SU-DHL-6 (cell line): ENCODE results near the gene PTPN20.
"Not testable (repeated sequence)": the region's sequence is repeated elsewhere in the genome, so short reads cannot be mapped to it uniquely, and the experiment has no call there.

Source experiments
- H2AFZ ChIP-seq: fragments of 200-600 bp; sonication (generic); 2 replicates; pipeline ENCODE4 v1.6.1; 2014; ENCODE audit warnings: low read depth, mild to moderate bottlenecking, moderate library complexity, mixed read lengths, antibody characterized with exemption, low read length; ENCODE audit not compliant: severe bottlenecking
- H3F3A ChIP-seq: fragments of 200-600 bp; shearing (Covaris generic); 2 replicates; pipeline ENCODE4 v1.6.0; 2016; ENCODE audit warnings: antibody characterized with exemption, mild to moderate bottlenecking; ENCODE audit not compliant: insufficient read depth
- H3K27ac ChIP-seq: fragments of 200-600 bp; sonication (generic); 2 replicates; pipeline ENCODE4 v1.5.1; 2016; ENCODE audit warnings: low read depth, mild to moderate bottlenecking, low read length, moderate library complexity, mixed read lengths
- H3K27me3 ChIP-seq: fragments of 200-600 bp; sonication (generic), shearing (Covaris generic); 2 replicates; pipeline ENCODE4 v1.6.0; 2014; ENCODE audit warnings: mild to moderate bottlenecking, low read length
- H3K36me3 ChIP-seq: fragments of 200-600 bp; sonication (generic); 2 replicates; pipeline ENCODE4 v1.6.1; 2014; ENCODE audit warnings: mild to moderate bottlenecking, low read length, mixed read lengths
- H3K4me2 ChIP-seq: fragments of 300-600, 200-600 bp; shearing (Covaris generic), sonication (generic); 2 replicates; pipeline ENCODE4 v1.6.0; 2014; ENCODE audit warnings: low read length, low read depth, mild to moderate bottlenecking; ENCODE audit not compliant: poor library complexity, severe bottlenecking
- H3K4me3 ChIP-seq: fragments of 200-600 bp; sonication (generic); 2 replicates; pipeline ENCODE4 v1.5.1; 2014; ENCODE audit warnings: antibody characterized with exemption, low read length, mild to moderate bottlenecking, mixed read lengths; ENCODE audit not compliant: insufficient read depth, poor library complexity, severe bottlenecking
- H3K79me2 ChIP-seq: fragments of 200-600 bp; sonication (generic); 2 replicates; pipeline ENCODE4 v1.6.1; 2014; ENCODE audit warnings: mild to moderate bottlenecking, low read length, moderate library complexity; ENCODE audit not compliant: insufficient read depth
- H3K9ac ChIP-seq: fragments of 200-600 bp; sonication (generic); 2 replicates; pipeline ENCODE4 v1.7.0; 2014; ENCODE audit warnings: mild to moderate bottlenecking, low read length
- H3K9me2 ChIP-seq: fragments of 200-600 bp; sonication (generic); replicated peaks from 2 replicates; pipeline ENCODE4 v1.6.1; 2014; ENCODE audit warnings: low read length; ENCODE audit not compliant: insufficient read depth
- H3K9me3 ChIP-seq: fragments of 200-600 bp; sonication (generic); 2 replicates; pipeline ENCODE4 v1.6.1; 2014; ENCODE audit warnings: low read length, mixed read lengths; ENCODE audit not compliant: insufficient read depth
- H4K20me1 ChIP-seq: fragments of 200-600 bp; sonication (generic); 2 replicates; pipeline ENCODE4 v1.6.1; 2014; ENCODE audit warnings: low read depth, mild to moderate bottlenecking, antibody characterized with exemption, low read length, moderate library complexity, mixed read lengths
- EZH2phosphoT487 ChIP-seq: fragments of 200-600 bp; sonication (generic), shearing (Covaris generic); conservative IDR thresholded peaks from 2 replicates; pipeline ENCODE4 v1.6.1; 2018; ENCODE audit warnings: mild to moderate bottlenecking, antibody characterized with exemption, low read length, moderate library complexity, mixed read lengths
- TF ChIP-seq, protein P1 (sequence below): fragments of 200-600 bp; sonication (generic); IDR thresholded peaks from one replicate; pipeline ENCODE4 v1.5.1; 2017; ENCODE audit warnings: antibody characterized with exemption, mild to moderate bottlenecking, low read length, moderate library complexity; ENCODE audit not compliant: insufficient read depth, poor library complexity, severe bottlenecking

Gene PTPN20

DNA sequence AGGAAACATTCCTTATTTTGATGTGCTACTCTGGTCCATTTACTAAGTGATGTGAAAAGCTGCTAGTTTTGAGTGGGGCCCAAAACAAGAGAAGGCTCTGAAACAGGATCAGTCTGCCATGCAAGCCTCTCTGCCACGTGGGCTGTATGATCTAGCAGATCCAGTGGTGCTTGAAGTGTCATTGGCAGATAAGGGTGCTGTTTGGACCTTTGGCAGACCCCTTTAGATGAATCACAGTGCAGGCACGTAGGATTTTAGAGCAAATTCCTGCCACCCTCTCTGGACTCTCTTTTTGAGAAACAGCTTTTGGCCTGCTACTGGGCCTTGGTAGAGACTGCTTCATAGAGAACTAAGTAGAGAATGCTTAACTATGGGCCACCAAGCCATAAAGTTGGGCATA is 69.0 kb downstream of the PTPN20 start:
- not testable (repeated sequence) for H3K4me2 ChIP-seq, H3K79me2 ChIP-seq, H3K36me3 ChIP-seq, H3K27me3 ChIP-seq, H3K27ac ChIP-seq, H3F3A ChIP-seq, H4K20me1 ChIP-seq, H3K9me2 ChIP-seq, H2AFZ ChIP-seq, H3K9me3 ChIP-seq, H3K9ac ChIP-seq, H3K4me3 ChIP-seq

DNA sequence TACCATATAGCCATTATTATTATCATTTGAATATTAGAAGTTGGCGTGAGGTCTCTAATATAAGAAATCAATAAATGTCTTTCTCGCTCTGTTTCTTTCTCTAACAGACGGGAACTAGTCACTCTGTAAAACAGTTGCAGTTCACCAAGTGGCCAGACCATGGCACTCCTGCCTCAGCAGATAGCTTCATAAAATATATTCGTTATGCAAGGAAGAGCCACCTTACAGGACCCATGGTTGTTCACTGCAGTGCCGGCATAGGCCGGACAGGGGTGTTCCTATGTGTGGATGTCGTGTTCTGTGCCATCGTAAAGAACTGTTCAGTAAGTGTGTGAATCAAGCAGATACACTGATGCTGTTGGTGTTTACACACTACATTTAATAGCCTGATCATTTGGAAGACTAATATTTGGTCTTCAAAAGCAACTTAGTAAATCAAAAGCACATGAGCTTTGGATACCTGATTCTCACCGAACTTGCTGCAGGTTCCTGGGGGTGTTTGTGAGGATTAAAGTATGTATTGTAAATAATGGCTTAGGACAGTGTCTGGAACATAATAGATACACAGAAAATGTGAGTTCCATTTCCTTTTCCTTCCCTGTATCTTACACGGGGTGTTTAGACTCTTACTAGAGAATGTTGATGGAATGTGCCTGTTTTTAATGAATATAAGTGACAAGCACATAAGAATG is 76.2 kb downstream of the PTPN20 start:
- H2AFZ ChIP-seq, H3K36me3 ChIP-seq, H3K9me2 ChIP-seq, H3K4me3 ChIP-seq, H3K9ac ChIP-seq, H3F3A ChIP-seq, H3K9me3 ChIP-seq, H3K27me3 ChIP-seq, H3K27ac ChIP-seq, H3K4me2 ChIP-seq, H3K79me2 ChIP-seq, H4K20me1 ChIP-seq: not testable (repeated sequence)

DNA sequence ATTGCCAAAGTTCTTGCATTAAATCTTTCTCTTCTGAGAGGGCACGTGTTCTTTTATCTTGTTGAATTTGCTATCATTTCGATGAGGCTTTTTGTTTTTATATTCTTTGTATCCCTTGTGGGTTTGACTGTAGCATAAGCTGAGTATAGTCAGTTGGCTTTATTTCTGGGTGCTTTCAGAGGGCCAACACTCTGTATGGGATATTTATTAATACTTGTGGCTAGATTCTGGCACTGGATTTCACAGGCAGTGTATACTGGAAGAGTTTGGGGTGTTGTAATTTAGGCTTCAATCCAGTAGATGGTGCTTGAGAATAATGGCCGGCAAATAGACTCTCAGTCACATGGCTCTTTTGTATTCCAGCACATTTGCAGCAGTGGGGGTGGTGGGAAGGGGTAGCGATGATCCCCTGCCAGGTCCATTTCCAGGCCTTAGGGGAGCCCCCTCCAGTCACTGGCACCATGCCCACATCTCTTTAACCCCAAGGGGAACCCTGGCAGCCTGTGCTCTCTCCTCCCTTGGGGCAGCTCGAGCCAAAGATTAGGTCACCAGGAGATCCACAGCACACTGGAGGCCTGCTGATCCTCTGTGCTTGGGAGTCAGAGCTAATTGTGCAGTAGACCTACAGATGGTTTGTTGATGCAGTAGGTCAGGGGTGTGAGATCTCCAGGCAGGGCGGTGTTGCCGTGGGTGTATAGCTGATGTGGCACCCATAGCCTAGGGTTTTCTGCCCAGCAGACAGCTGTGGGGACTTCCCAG is 81.8 kb downstream of the PTPN20 start:
- no peaks in the 10 kb centered on the region for H3K9me2 ChIP-seq
- TF ChIP-seq, protein P1, sequence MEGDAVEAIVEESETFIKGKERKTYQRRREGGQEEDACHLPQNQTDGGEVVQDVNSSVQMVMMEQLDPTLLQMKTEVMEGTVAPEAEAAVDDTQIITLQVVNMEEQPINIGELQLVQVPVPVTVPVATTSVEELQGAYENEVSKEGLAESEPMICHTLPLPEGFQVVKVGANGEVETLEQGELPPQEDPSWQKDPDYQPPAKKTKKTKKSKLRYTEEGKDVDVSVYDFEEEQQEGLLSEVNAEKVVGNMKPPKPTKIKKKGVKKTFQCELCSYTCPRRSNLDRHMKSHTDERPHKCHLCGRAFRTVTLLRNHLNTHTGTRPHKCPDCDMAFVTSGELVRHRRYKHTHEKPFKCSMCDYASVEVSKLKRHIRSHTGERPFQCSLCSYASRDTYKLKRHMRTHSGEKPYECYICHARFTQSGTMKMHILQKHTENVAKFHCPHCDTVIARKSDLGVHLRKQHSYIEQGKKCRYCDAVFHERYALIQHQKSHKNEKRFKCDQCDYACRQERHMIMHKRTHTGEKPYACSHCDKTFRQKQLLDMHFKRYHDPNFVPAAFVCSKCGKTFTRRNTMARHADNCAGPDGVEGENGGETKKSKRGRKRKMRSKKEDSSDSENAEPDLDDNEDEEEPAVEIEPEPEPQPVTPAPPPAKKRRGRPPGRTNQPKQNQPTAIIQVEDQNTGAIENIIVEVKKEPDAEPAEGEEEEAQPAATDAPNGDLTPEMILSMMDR, result peak; percentile 14
- no peak for TF ChIP-seq EZH2phosphoT487
- no peak overlapping the region for H2AFZ ChIP-seq
- H3K9me3 ChIP-seq, result no peaks in the 10 kb centered on the region
- H3K27ac ChIP-seq, result no peak overlapping the region
- H4K20me1 ChIP-seq, result no peaks in the 10 kb centered on the region
- no peaks in the 10 kb centered on the region for H3K27me3 ChIP-seq
- no peaks in the 10 kb centered on the region for H3F3A ChIP-seq
- no peaks in the 10 kb centered on the region for H3K79me2 ChIP-seq
- H3K36me3 ChIP-seq, result no peaks in the 10 kb centered on the region
- H3K9ac ChIP-seq, result no peak overlapping the region
- no peak overlapping the region for H3K4me2 ChIP-seq
- no peak overlapping the region for H3K4me3 ChIP-seq

DNA sequence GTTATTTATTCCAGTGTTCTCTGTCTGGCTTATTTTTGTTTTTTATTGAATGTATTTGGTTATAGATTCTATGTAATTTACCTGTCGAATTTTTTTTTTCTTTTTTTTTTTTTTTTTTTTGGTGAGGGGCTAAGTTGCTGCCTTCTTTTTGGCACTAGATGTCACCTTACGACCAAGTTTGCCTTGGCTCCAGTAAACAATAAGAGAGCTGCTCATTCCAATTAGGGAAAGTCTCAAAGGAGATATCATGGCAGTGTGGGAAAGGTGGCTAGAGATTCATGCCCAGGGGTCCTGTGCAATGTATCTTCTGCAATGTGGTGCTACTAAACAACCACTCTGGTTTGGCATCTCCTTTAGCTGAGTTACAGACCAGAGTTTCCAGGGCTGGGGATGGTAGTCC is 84.0 kb downstream of the PTPN20 start:
- no peak overlapping the region for H3K4me2 ChIP-seq
- no peaks in the 10 kb centered on the region for H3K27me3 ChIP-seq
- H4K20me1 ChIP-seq, result no peaks in the 10 kb centered on the region
- no peak overlapping the region for H3K9ac ChIP-seq
- H3F3A ChIP-seq, result no peaks in the 10 kb centered on the region
- no peak overlapping the region for H3K4me3 ChIP-seq
- H3K36me3 ChIP-seq, result no peaks in the 10 kb centered on the region
- no peak overlapping the region for H2AFZ ChIP-seq
- no peak for TF ChIP-seq EZH2phosphoT487
- TF ChIP-seq, protein P1, result no peak
- no peaks in the 10 kb centered on the region for H3K9me2 ChIP-seq
- H3K79me2 ChIP-seq, result no peaks in the 10 kb centered on the region
- H3K9me3 ChIP-seq, result no peaks in the 10 kb centered on the region
- no peak overlapping the region for H3K27ac ChIP-seq
